Head of caudate nucleus (tissue), 42 donors: ENCODE measurements around the gene CRY1.
"Not testable (repeated sequence)": the region's sequence is repeated elsewhere in the genome, so short reads cannot be mapped to it uniquely, and the experiment has no call there.

ENCODE experiments used
- DNase-seq, 42 donors: peaks; one replicate each; pipeline versions ENCODE4 v3.0.0 to v3.0.0-alpha.2; 2020 to 2021; ENCODE audit warnings: mixed read lengths in 7 of 42
- intact Hi-C: fragments of 100-400 bp; cut with DNase I; formaldehyde crosslinking; loops from one replicate; pipeline ENCODE4 v1.15.0; 2022

CRY1 gene

DNA sequence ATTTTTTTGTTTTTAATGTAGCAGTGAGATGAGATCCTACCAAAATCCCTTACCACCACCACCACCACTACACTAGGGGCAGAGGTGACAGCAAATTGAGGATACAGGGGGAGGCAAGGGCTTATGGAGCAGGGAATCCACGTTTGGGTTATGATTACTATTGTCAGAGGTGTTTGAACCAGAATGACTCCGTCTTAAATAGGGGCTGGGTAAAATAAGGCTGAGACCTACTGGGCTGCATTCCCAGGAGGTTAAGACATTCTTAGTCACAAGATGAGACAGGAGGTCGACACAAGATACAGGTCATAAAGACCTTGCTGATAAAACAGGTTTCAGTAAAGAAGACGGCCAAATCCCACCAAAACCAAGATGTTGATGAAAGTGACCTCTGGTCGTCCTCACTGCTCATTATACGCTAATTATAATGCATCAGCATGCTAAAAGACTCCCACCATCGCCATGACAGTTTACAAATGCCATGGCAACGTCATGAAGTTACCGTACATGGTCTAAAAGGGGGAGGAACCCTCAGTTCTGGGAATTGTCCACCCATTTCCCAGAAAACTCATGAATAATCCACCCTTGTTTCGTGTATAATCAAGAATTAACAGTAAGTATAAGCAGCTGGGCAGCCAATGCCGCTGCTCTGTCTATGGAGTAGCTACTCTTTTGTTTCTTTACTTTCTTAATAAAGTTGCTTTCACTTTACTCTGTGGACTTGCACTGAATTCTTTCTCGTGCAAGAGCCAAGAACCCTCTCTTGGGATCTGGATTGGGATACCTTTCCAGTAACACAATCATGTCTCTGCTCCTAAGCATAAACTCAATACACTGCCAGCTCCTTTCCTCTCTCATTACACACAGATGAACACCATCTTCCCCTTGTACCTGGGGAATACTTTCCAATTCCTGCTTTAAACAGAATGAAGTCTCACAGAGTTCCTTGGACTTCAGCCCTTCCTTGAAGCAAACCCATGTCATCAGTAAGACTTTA lies 16.7 kb upstream of the CRY1 start:
- intact Hi-C loops: no loop called here

DNA sequence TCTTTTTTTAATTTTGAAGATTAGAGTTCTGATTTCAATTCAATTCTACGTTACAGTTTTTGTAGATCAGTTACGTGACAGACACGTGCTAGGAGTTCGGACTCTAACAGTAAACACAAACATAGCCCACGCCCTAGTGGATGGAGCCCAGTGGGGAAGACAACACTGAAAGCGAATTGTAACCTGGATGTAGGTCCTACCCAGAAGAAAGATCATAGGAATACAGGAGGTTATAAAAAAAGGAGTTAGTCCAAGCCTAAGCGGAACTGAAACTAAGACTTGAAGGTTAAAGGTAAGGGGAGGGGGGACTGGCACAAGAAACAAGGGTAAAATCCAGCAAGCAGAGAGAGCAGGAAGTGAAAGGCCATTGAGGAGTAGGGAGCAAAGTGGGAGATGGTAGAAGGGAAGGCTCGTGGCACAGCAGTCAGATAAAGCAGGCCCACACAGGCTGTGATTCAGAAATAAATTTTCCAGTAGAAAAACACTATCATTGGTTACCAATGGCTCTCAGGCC lies 15.7 kb upstream of the CRY1 start:
- DNase-seq: no peak
- intact Hi-C loops: no loop called here

More for the DNA sequence above, 16.7 kb upstream of the CRY1 start:
- no peak for DNase-seq

GRCh38 chr12:107108366-107108765 lies 15.0 kb upstream of the CRY1 start:
- DNase-seq, intact Hi-C loops: not testable (repeated sequence)

DNA sequence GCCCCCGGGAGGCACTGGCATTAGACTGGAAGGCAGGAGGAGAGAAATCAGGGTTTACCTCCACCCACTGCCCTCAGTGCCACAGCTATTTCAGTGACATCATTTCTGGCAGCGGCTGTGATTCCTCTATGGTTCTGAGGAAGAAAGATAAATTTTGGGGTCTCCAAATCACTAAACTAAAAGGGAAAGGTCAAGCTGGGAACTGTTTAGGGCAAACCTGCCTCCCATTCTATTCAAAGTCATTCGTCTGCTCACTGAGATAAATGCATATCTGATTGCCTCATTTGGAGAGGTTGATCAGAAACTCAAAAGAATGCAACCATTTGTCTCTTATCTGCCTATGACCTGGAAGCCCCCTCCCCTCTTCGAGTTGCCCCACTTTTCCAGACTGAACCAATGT lies 14.0 kb upstream of the CRY1 start:
- intact Hi-C loops: no loop called here
- no peak for DNase-seq

GRCh38 chr12:107106241-107107025 lies 13.1 kb upstream of the CRY1 start:
- no peak for DNase-seq
- intact Hi-C loops: no loop called here

GRCh38 chr12:107105410-107105703 lies 12.0 kb upstream of the CRY1 start:
- no peak for DNase-seq
- intact Hi-C loops: no loop called here

DNA sequence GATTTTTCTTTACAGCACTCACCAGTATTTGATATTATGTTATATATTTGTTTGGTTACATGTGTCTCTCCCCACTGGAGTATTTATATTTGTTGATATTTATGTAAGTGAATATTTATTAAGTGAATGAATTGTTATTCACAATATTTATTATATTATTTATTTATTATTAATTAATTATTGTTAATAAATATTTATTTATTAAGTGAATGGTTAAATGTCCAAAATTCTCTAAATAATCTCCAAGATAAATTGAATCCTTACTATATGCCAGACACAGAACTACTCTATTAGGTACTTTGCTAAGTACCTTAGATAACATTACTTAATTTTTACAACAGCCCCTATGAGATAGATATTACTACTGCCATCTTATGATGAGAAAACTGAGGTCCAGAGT lies 10.2 kb upstream of the CRY1 start:
- intact Hi-C loops: no loop called here

DNA sequence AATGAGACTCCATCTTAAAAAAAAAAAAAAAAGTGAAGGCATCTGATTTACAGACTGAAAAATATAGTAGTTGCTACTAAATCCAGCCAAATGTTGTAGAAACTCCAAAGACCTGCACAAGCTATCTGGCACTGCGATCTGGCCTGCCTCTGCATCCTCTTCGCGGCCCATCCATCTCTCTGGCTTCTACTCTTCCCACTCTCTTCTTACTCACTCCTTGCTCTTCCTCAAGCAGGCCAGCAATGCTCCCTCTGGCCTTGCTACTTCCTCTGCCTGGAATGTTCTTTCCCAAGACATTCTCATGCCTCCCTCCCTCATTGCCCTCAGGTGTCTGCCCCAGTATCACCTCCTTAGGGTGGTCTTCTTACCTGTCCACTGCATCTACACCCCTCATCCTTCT lies 9.7 kb upstream of the CRY1 start:
- DNase-seq: no peak
- intact Hi-C loops: no loop called here

More for the DNA sequence above, 10.2 kb upstream of the CRY1 start:
- DNase-seq: no peak

- intact Hi-C loops: no loop called here
- DNase-seq: no peak
These were observed 8.9 kb upstream of the CRY1 start for GRCh38 chr12:107102294-107102693.

GRCh38 chr12:107101651-107102050 lies 8.3 kb upstream of the CRY1 start:
- intact Hi-C loops: no loop called here
- no peak for DNase-seq

- DNase-seq: no peak
- intact Hi-C loops: no loop called here
These were observed 6.6 kb upstream of the CRY1 start for GRCh38 chr12:107099917-107100316.

DNA sequence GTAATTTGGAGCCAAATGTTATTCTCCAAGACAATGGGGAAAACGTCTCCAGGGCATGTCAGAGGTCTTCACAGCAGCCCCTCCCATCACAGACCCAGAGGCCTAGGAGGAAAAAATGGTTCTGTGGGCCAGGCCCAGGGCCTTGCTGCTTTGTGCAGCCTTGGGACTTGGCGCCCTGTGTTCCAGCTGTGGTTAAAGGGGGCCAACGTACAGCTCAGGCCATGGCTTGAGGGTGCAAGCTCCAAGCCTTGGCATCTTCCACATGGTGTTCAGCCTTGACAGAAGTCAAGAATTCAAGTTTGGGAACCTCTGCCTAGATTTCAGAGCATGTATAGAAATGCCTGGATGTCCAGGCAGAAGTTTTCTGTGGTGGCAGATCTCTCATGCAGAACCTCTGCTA lies 3.2 kb upstream of the CRY1 start:
- intact Hi-C loops: no loop called here
- DNase-seq: no peak

- intact Hi-C loops: loop anchor here (5.0 kb wide), 2 partner anchors 107 to 137 kb away; partner anchors contain the start of genes MTERF2 and TMEM263
- no peak for DNase-seq
These were observed 767 bp upstream of the CRY1 start for GRCh38 chr12:107094183-107094448.

DNA sequence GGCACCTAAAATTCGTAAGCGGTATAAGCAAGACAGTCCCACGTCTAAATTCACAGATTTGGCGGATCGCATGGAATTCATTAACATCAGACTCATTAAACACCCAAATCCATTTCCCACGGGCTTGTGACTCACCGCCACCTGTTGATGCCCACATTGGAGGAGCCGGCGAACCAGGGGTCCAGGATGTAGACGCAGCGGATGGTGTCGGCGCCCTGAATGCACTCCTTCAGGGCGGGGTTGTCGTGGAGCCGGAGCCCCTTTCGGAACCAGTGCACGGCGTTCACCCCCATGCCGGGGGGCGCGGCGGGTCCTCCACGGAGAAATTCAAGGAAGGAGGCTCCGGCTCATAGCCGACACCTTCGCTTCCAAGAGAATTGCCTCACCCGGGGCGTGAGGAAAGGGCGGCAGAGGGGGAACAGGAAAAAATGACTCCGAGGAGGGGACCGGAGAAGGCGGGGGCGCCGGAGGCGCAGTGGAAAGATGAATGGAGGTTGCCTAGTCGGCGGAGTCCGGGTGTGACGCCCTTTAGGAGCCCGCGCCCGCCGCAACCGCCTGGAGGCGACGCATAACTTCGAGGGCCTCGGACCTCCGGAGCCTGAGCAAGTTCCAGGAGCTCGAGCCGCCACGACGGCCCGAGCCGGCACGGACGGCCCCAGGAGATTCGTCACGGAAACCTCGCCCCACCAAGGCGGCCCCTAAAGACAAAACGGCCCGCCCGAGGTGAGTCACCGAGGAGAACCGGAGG lies 506 bp downstream of the CRY1 start:
- peak; percentile 26 to 85 (median 64) for DNase-seq
- intact Hi-C loops: loop anchor here (5.0 kb wide), 2 partner anchors 106 to 136 kb away; partner anchors contain the start of genes MTERF2 and TMEM263

- peak in 20 of 42 donors; percentile 1 to 71 (median 31) for DNase-seq
- intact Hi-C loops: loop anchor here (5.0 kb wide), 2 partner anchors 105 to 135 kb away; partner anchors contain the start of genes MTERF2 and TMEM263
These were observed 1.2 kb downstream of the CRY1 start for GRCh38 chr12:107091989-107092641.

DNA sequence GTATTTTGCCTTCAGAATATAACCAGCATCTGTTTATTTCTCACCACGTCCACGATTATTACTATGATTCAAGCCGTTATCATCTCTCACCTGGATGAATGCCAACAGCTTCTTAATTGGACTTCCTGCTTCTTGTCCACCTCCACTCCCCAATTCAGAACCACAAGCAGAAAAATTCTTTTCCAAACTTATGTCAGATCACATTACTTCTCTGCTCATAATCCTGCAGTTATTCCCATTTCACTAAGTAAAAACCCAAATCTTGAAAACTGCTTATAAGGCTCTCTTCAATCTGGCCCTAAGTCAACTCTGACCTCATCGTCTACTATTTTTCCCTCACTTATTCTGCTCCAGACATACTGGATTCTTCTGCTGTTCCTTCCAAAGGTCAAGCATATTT lies 2.0 kb downstream of the CRY1 start:
- no peak for DNase-seq
- intact Hi-C loops: loop anchor here (5.0 kb wide), 2 partner anchors 104 to 134 kb away; partner anchors contain the start of genes MTERF2 and TMEM263

DNA sequence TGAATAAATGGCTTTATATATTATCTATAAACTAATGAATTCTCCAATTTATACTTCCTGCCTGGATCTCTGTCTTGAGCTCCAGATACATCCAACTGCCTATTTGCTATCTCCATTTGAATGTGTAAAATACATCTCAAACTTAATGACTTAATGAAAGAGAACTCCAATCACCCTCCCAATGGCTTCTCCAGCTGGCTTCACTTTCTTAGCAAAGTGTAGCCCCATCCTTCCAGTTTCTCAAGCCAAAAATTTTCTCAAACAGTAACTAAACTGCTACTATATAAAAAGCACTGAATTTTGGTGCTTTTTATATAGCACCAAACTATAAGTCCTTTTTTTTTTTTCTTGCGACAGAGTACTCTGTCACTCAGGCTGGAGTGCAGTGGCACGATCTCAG lies 2.6 kb downstream of the CRY1 start:
- DNase-seq: no peak
- intact Hi-C loops: loop anchor here (5.0 kb wide), 2 partner anchors 103 to 133 kb away; partner anchors contain the start of genes MTERF2 and TMEM263

- intact Hi-C loops: no loop called here
- no peak for DNase-seq
These were observed 4.4 kb downstream of the CRY1 start for GRCh38 chr12:107088912-107089311.

GRCh38 chr12:107086314-107086713 lies 7.0 kb downstream of the CRY1 start:
- intact Hi-C loops: no loop called here
- no peak for DNase-seq
